ENCODE data around the gene ANTXR1. TPM values are rescaled to one million over a fixed set of nuclear protein-coding genes. Genes with fewer than 3 reads are reported as not detected.

ANTXR1 gene
- total RNA-seq, 2 experiments from 2014 or later, result not detected

GRCh38 chr2:69097148-69097610 lies 84.2 kb downstream of the ANTXR1 start:
- no peaks in the 10 kb centered on the region for H3K36me3 Mint-ChIP-seq
- ChIA-PET CTCF (interaction anchor here (0.5 kb wide), 1 partner anchor 10 kb away, joined by 3 read pairs; no protein-coding TSS in a partner anchor), POLR2A (no interaction called here)
- H3K9me3 Mint-ChIP-seq, result no peaks in the 10 kb centered on the region
- H3K4me3 Mint-ChIP-seq, result no peak overlapping the region
- intact Hi-C loops (cut with micrococcal nuclease), result no loop called here
- peaks cover 12% of the 10 kb centered on the region for H3K27me3 Mint-ChIP-seq
- no peak for DNase-seq
- no peaks in the 10 kb centered on the region for H3K4me1 Mint-ChIP-seq (ENCODE audit: low read depth)
- no peak overlapping the region for H3K27ac Mint-ChIP-seq

- no peak overlapping the region for H3K4me3 Mint-ChIP-seq
- H3K9me3 Mint-ChIP-seq, result no peaks in the 10 kb centered on the region
- DNase-seq, result no peak
- H3K27ac Mint-ChIP-seq, result no peak overlapping the region
- ChIA-PET POLR2A (no interaction called here), CTCF (no interaction called here)
- H3K27me3 Mint-ChIP-seq, result peaks cover 12% of the 10 kb centered on the region
- H3K4me1 Mint-ChIP-seq (ENCODE audit: low read depth), result no peaks in the 10 kb centered on the region
- H3K36me3 Mint-ChIP-seq, result no peaks in the 10 kb centered on the region
- intact Hi-C loops (cut with micrococcal nuclease), result no loop called here
Observed at GRCh38 chr2:69097891-69098655, 85.1 kb downstream of the ANTXR1 start.

GRCh38 chr2:69099541-69099940 lies 86.6 kb downstream of the ANTXR1 start:
- CTCF ChIA-PET, result interaction anchor here (1.0 kb wide), 1 partner anchor 23 kb away, joined by 3 read pairs; no protein-coding TSS in a partner anchor
- POLR2A ChIA-PET, result no interaction called here
- Mint-ChIP-seq H3K4me1 (ENCODE audit: low read depth) (no peaks in the 10 kb centered on the region), H3K9me3 (no peaks in the 10 kb centered on the region), H3K36me3 (no peaks in the 10 kb centered on the region), H3K27ac (no peak overlapping the region), H3K27me3 (peaks cover 6% of the 10 kb centered on the region), H3K4me3 (no peak overlapping the region)
- intact Hi-C loops (cut with micrococcal nuclease), result no loop called here
- DNase-seq, result no peak

- Mint-ChIP-seq H3K27ac (no peak overlapping the region), H3K36me3 (no peaks in the 10 kb centered on the region), H3K4me3 (no peak overlapping the region), H3K4me1 (ENCODE audit: low read depth) (no peaks in the 10 kb centered on the region), H3K27me3 (peaks cover 3% of the 10 kb centered on the region), H3K9me3 (no peaks in the 10 kb centered on the region)
- intact Hi-C loops (cut with micrococcal nuclease), result no loop called here
- CTCF ChIA-PET, result interaction anchor here (1.0 kb wide), 1 partner anchor 23 kb away, joined by 3 read pairs; no protein-coding TSS in a partner anchor
- POLR2A ChIA-PET, result no interaction called here
- no peak for DNase-seq
Observed at GRCh38 chr2:69100220-69100723, 87.3 kb downstream of the ANTXR1 start.

GRCh38 chr2:69102041-69102593 lies 89.1 kb downstream of the ANTXR1 start:
- Mint-ChIP-seq H3K9me3 (no peaks in the 10 kb centered on the region), H3K27ac (no peak overlapping the region), H3K36me3 (no peaks in the 10 kb centered on the region), H3K27me3 (peaks cover 5% of the 10 kb centered on the region), H3K4me1 (ENCODE audit: low read depth) (no peaks in the 10 kb centered on the region), H3K4me3 (no peak overlapping the region)
- ChIA-PET POLR2A (no interaction called here), CTCF (no interaction called here)
- intact Hi-C loops (cut with micrococcal nuclease), result no loop called here
- no peak for DNase-seq

GRCh38 chr2:69103419-69103818 lies 90.4 kb downstream of the ANTXR1 start:
- Mint-ChIP-seq H3K4me1 (ENCODE audit: low read depth) (no peaks in the 10 kb centered on the region), H3K9me3 (no peaks in the 10 kb centered on the region), H3K27ac (no peak overlapping the region), H3K27me3 (peaks cover 5% of the 10 kb centered on the region), H3K36me3 (no peaks in the 10 kb centered on the region), H3K4me3 (no peak overlapping the region)
- ChIA-PET CTCF (no interaction called here), POLR2A (no interaction called here)
- DNase-seq, result no peak
- intact Hi-C loops (cut with micrococcal nuclease), result no loop called here

- intact Hi-C loops (cut with micrococcal nuclease), result no loop called here
- ChIA-PET CTCF (no interaction called here), POLR2A (no interaction called here)
- Mint-ChIP-seq H3K4me1 (ENCODE audit: low read depth) (no peaks in the 10 kb centered on the region), H3K27ac (no peak overlapping the region), H3K36me3 (no peaks in the 10 kb centered on the region), H3K9me3 (no peaks in the 10 kb centered on the region), H3K4me3 (no peak overlapping the region), H3K27me3 (peaks cover 7% of the 10 kb centered on the region)
- no peak for DNase-seq
Observed at GRCh38 chr2:69104261-69104660, 91.3 kb downstream of the ANTXR1 start.

GRCh38 chr2:69109255-69109654 lies 96.3 kb downstream of the ANTXR1 start:
- no peaks in the 10 kb centered on the region for H3K9me3 Mint-ChIP-seq

GRCh38 chr2:69111076-69111475 lies 98.1 kb downstream of the ANTXR1 start:
- peaks cover 18% of the 10 kb centered on the region for H3K27me3 Mint-ChIP-seq
- intact Hi-C loops (cut with micrococcal nuclease), result no loop called here
- ChIA-PET CTCF (no interaction called here), POLR2A (no interaction called here)
- no peak for DNase-seq
- H3K4me3 Mint-ChIP-seq, result no peak overlapping the region
- H3K4me1 Mint-ChIP-seq (ENCODE audit: low read depth), result no peaks in the 10 kb centered on the region
- no peaks in the 10 kb centered on the region for H3K36me3 Mint-ChIP-seq
- no peaks in the 10 kb centered on the region for H3K9me3 Mint-ChIP-seq
- H3K27ac Mint-ChIP-seq, result no peak overlapping the region

More at GRCh38 chr2:69109255-69109654, 96.3 kb downstream of the ANTXR1 start:
- peaks cover 15% of the 10 kb centered on the region for H3K27me3 Mint-ChIP-seq
- H3K4me3 Mint-ChIP-seq, result no peak overlapping the region
- ChIA-PET POLR2A (no interaction called here), CTCF (no interaction called here)
- H3K27ac Mint-ChIP-seq, result no peak overlapping the region
- no peak for DNase-seq
- no peaks in the 10 kb centered on the region for H3K36me3 Mint-ChIP-seq
- intact Hi-C loops (cut with micrococcal nuclease), result no loop called here
- no peaks in the 10 kb centered on the region for H3K4me1 Mint-ChIP-seq (ENCODE audit: low read depth)

- Mint-ChIP-seq H3K4me1 (ENCODE audit: low read depth) (no peaks in the 10 kb centered on the region), H3K36me3 (no peaks in the 10 kb centered on the region), H3K27ac (no peak overlapping the region), H3K27me3 (peaks cover 16% of the 10 kb centered on the region), H3K9me3 (no peaks in the 10 kb centered on the region), H3K4me3 (no peak overlapping the region)
- ChIA-PET CTCF (no interaction called here), POLR2A (no interaction called here)
- no peak for DNase-seq
- intact Hi-C loops (cut with micrococcal nuclease), result no loop called here
Observed at GRCh38 chr2:69113627-69114026, 100.6 kb downstream of the ANTXR1 start.

GRCh38 chr2:69114534-69114933 lies 101.6 kb downstream of the ANTXR1 start:
- Mint-ChIP-seq H3K36me3 (no peaks in the 10 kb centered on the region), H3K27ac (no peak overlapping the region), H3K4me3 (no peak overlapping the region), H3K4me1 (ENCODE audit: low read depth) (no peaks in the 10 kb centered on the region), H3K27me3 (peaks cover 13% of the 10 kb centered on the region), H3K9me3 (no peaks in the 10 kb centered on the region)
- ChIA-PET POLR2A (no interaction called here), CTCF (no interaction called here)
- DNase-seq, result no peak
- intact Hi-C loops (cut with micrococcal nuclease), result no loop called here

- Mint-ChIP-seq H3K4me1 (ENCODE audit: low read depth) (no peaks in the 10 kb centered on the region), H3K36me3 (no peaks in the 10 kb centered on the region), H3K27ac (no peak overlapping the region), H3K9me3 (no peaks in the 10 kb centered on the region), H3K27me3 (peaks cover 14% of the 10 kb centered on the region), H3K4me3 (no peak overlapping the region)
- ChIA-PET CTCF (no interaction called here), POLR2A (no interaction called here)
- intact Hi-C loops (cut with micrococcal nuclease), result no loop called here
- no peak for DNase-seq
Observed at GRCh38 chr2:69116438-69116837, 103.5 kb downstream of the ANTXR1 start.

GRCh38 chr2:69118609-69119008 lies 105.6 kb downstream of the ANTXR1 start:
- POLR2A ChIA-PET, result no interaction called here
- no peak for DNase-seq
- H3K4me3 Mint-ChIP-seq, result no peak overlapping the region
- peaks cover 11% of the 10 kb centered on the region for H3K27me3 Mint-ChIP-seq
- no peaks in the 10 kb centered on the region for H3K4me1 Mint-ChIP-seq (ENCODE audit: low read depth)
- intact Hi-C loops (cut with micrococcal nuclease), result no loop called here
- H3K36me3 Mint-ChIP-seq, result no peaks in the 10 kb centered on the region
- no peaks in the 10 kb centered on the region for H3K9me3 Mint-ChIP-seq
- CTCF ChIA-PET, result no interaction called here
- no peak overlapping the region for H3K27ac Mint-ChIP-seq

All from activated CD4-positive, alpha-beta memory T cell treated with anti-CD3 and anti-CD28 coated beads for 36 hours (primary cell).